SKM-1 (cell line): ENCODE measurements around the gene ATAD3C.
"Not testable (repeated sequence)": the region's sequence is repeated elsewhere in the genome, so short reads cannot be mapped to it uniquely, and the experiment has no call there.

Experiments
- DNase-seq: peaks from one replicate; lab custom pipeline; 2025; ENCODE audit not compliant: unreplicated experiment; lab: John Stamatoyannopoulos, UW

The ATAD3C gene

DNA sequence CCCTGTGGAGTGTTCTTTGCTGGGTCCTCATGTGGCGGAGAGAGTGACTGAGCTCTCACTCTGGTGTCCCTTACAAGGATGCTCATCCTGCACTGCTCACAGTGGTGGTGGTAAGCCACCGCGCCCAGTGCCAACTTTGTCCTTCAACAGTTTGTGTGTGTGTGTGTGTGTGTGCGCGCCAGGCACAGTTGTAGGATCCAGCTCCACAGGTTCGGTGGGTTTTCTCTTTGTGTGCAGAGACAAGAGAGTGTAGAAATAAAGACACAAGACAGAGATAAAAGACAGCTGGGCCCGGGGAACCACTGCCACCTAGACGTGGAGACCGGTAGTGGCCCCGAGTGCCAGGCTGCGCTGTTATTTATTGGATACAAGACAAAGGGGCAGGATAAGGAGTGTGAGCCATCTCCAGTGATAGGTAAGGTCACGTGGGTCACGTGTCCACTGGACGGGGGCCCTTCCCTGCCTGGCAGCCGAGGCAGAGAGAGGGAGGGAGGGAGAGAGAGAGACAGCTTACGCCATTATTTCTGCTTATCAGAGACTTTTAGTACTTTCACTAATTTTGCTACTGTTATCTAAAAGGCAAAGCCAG is 55.4 kb downstream of the ATAD3C start:
- DNase-seq: peak; percentile 16

DNA sequence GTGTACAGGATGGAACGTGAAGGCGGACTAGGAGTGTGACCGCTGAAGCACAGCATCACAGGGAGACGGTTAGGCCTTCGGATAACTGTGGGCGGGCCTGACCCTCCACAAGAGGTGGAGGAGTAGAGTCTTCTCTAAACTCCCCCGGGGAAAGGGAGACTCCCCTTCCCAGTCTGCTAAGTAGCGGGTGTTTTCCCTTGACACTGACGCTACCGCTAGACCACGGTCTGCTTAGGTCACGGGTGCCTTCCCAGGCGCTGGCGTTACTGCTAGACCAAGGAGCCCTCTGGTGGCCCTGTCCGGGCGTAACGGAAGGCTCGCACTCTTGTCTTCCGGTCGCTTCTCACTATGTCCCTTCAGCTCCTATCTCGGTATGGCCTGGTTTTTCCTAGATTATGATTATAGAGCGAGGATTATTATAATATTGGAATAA is 55.9 kb downstream of the ATAD3C start:
- not testable (repeated sequence) for DNase-seq

DNA sequence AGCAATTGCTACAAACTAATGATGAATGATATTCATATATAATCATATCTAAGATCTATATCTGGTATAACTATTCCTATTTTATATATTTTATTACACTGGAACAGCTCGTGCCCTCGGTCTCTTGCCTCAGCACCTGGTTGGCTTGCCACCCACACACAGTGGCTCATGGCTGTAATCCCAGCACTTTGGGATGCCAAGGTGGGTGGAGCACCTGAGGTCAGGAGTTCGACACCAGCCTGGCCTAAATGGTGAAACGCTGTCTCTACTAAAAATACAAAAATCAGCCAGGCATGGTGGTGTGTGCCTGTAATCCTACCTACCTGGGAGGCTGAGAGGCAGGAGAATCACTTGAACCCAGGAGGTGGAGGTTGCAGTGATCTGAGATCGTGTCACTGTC is 56.3 kb downstream of the ATAD3C start:
- not testable (repeated sequence) for DNase-seq

DNA sequence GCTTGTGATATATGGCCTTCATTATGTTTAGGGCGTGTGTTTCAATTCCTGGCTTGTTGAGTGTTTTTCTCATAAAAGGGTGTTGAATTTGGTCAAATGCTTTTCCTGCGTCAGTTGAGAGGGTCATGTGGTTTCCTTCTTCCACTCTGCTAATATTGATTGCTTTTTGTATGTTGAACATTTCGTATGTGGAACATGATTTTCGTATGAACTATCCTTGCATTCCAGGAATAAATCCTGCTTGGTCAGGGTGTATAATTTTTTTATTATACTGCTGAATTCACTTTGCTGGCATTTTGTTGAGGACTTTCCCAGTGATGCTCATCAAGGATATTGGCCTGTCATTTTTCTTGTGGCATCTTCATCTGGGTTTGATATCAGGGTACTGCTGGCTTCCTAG is 57.8 kb downstream of the ATAD3C start:
- DNase-seq: no peak

DNA sequence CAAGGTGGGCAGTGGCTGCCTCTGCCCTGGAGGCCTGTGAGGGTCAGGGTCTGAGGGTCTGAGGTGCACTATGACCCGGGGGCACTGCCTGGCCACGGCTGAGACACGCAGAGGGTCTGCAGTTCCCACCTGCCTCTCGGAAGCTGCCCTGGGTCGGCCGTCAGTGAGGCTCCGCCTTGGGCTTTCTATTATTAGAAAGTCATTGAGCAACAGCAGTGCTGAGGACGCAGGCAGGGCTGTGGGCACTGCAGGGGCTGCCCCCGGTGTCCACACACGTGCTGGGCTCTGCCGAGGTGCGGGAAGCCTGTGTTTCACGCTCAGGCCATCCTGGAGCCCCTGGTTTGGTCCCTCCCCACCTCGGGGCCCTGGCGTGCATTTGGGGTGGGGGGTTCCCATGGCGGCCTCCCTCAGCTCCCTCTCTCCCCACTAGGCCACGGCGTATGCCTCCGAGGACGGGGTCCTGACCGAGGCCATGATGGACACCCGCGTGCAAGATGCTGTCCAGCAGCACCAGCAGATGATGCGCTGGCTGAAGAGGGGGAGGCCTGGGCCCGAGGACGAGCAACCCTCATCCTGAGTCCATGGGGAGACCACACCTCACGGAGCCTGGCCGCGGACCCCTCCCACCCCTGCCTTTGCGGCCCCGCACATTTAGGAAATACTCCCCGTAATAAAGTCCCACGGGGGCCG is 59.4 kb downstream of the ATAD3C start:
- DNase-seq: not testable (repeated sequence)

DNA sequence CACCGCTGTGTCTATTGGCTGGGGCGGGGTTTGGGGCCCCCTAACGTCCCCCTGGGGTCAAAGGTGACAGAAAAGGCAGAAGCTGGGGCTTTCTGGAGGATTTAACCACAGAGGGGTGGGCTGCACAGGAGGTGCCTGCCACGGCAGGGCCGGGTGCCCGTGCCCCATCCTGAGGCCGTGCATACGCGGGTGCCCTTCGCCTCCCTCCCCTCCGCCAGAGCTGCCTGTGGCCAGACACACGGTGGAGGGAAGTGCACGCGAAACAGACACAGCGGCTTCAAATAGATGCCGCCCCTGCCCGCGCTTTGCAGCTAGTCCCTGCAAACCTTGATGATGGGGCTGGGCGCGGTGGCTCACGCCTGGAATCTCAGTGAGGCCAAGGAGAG is 60.0 kb downstream of the ATAD3C start:
- not testable (repeated sequence) for DNase-seq

DNA sequence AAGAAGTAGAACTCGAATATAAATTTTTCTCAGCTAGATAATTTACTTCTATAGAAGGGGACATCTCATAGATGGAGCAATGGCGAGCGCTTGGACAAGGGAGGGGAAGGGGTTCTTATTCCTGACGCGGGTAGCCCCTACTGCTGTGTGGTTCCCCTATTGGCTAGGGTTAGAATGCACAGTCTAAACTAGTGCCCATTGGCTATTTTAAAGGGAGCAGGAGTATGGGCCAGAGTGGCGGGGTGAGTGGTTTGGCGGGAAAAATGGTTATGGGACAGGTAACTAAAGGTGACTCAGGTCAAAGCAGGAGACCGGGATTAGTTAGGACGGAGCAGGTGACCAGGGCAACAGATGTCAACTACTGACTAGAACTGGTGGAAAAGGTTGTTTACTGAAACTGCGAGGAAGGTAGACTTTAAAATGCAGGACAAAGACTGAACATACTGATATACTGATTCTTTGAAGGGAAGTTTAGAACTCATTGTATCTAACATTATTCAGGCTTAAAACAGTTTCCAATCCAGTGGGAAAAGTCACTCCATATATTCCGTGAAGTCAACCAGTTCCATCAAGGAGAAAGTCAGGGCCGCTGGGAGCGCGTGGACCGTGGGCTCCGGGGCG is 61.5 kb downstream of the ATAD3C start:
- DNase-seq: no peak

DNA sequence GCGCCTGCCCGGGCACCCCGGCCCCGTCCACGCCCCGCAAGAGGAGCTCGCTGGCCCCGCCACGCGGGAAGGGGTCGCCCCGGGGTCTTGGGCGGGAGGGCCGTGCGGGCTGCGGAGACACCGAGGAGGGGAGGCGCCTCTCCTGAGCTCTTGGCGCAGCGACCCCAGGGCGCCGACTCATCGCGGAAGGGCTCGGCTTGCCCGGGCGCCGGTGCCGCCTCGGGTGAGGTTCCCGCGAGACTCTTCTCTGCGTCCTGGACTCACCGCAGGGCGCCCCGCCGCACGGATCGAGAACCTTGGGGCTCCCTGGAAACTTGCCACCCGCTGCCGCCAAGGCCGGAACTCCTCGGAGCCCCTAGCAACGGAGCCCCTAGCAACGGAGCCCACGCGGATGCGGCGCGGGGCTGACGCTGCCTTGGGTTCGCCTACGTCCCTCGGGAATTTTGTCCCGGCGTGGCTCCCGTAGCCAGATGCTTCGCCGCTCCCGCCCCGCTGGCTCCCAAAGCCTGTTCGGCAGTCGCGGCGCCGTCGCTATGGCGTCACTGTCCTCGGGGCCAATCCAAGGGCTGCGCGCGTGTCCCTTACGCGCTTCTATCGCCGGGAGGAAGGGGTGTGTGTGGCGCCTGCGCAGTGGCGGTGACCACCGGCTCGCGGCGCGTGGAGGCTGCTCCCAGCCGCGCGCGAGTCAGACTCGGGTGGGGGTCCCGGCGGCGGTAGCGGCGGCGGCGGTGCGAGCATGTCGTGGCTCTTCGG is 62.2 kb downstream of the ATAD3C start, which contains the start of gene ATAD3A:
Gene ATAD3A (plus strand): TSS at position 630 of the 753 bp plus-strand sequence. CDS start 107 bp downstream, at position 737.
- DNase-seq: peak; percentile 79

DNA sequence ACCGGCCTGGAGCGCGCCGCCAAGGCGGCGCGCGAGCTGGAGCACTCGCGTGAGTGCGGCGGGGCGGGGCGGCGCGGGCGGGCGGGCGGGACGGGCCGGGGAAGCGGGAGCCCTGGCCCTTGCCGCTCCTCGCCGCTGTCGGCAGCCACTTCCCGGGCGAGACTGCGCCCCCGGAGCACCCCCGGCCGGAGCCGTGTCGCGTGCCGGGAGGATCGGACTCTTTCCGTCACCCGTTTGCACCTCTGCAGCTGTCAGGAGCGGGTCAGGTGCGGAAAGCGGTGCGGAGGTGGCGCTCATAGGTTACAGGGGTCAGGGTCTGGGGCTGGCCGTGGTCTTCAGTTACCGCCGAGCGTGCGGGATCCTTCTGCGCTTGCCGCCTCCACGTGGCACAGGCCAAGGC is 62.9 kb downstream of the ATAD3C start:
- DNase-seq: not testable (repeated sequence)

DNA sequence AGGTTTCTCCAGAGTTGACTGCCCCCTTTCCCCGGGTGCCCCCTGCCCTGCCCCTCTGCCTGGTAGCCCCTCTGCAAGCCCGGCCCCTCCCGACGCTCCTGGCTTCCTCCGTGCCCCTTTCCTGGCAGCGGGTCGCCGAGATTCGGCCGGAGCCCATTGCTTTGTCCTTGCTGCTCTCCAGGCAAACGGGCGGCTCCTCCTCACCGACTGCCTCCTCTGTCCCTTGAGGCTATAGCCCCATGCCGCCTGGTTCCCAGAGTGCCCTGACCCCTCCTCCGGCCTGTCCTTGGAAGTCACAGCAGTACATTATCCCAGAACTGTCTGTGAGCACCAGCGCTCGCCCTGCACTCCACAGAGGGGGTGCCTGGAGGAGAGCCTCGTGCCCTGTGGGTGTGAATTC is 64.2 kb downstream of the ATAD3C start:
- not testable (repeated sequence) for DNase-seq

DNA sequence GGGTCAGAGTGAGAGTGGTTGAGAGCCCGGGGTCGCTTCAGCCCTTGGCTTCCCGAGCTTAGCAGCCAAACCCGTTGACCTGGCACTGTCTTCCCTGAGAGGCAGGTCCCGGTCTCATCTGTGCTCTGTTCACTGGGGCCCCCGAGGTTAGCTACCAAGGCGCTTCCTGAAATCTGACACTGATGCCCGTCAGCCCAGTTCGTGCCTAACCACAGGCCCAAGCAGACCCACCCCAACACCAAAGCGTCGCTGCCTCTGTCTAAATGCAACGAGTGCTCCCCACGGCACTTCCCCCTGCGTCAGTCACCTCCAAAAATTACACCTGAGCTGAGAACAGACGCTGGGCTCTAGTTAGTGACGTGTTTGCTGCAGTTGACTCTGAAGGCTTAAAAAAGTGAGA is 64.9 kb downstream of the ATAD3C start:
- DNase-seq: not testable (repeated sequence)

DNA sequence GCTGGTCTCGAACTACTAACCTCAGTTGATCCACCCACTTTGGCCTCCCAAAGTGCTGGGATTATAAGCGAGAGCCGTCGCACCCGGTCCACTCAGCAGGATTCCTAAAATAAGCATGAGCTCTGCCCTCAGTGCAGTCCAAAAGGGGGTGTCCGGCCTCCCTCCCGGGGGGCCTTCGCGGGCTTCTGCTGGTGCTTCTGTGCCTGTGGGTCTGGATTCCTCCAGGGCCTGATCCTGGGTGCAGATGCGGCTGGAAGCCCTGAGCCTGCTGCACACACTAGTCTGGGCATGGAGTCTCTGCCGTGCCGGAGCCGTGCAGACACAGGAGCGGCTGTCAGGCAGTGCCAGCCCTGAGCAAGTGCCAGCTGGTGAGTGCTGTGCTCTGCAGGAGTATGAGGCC is 67.4 kb downstream of the ATAD3C start:
- DNase-seq: not testable (repeated sequence)

DNA sequence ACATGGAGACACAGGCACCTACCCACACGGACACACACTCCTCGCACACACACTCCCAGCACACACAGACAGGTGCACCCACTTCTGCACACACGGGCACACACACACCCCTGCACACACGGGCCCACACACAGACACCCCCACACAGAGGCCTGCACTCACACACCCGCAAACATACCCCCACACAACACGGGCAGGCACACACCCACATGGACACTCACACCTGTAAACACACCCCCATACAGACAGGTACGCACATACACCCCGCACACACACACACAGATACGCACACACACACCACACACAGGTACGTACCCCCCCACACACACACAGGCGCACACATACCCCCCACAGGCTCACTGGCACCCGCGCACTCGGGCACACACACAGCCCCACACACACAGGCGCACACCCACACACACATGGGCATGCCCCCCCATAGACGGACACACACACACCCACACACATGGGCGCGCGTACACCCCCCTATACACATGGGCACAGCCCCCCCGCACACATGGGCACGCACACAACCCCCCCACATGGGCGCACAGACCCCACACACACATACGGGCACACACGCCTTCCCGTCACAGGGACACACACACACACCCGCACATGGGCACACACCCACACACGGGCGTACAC is 68.6 kb downstream of the ATAD3C start:
- no peak for DNase-seq

DNA sequence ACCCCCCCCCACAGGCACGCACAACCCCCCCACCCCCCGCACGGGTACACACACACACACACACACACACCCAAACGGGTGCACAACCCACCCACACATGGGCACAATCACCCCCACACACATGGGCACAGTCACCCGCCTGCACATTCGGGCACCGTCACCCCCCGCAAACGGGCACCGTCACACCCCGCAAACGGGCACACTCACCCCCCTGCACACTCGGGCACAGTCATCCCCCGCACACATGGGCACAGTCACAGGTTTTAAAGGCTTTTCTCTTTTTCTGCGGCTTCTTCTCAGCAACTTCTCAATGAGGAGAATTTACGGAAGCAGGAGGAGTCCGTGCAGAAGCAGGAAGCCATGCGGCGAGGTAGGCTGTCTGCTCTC is 69.1 kb downstream of the ATAD3C start:
- DNase-seq: not testable (repeated sequence)
